K562 (cell line): Measurements from ENCODE around the gene TCF20.

ENCODE experiments used
- BCLAF1 ChIP-seq, 2 experiments: fragments of 450-650 bp in 1 of 2; IDR thresholded peaks; 2 replicates each; pipeline ENCODE4 v1.6.1; 2011 to 2017; ENCODE audit warnings: low read depth in 2 of 2, antibody characterized with exemption in 1 of 2, borderline replicate concordance in 1 of 2, low read length in 1 of 2, mild to moderate bottlenecking in 1 of 2, mixed read lengths in 1 of 2; ENCODE audit not compliant: control insufficient read depth in 1 of 2
- CTCF ChIP-seq, 3 experiments: IDR thresholded peaks in 2 of 3; conservative IDR thresholded peaks in 1 of 3; 2 replicates each; pipeline ENCODE4 v1.5.1; 2011 to 2012; ENCODE audit warnings: low read length in 3 of 3, mild to moderate bottlenecking in 3 of 3, control low read depth in 2 of 3, improper control_type of control experiment in 1 of 3, inconsistent platforms in 1 of 3, low read depth in 1 of 3, mixed read lengths in 1 of 3, moderate library complexity in 1 of 3; ENCODE audit not compliant: insufficient read depth in 2 of 3
- PATZ1 ChIP-seq: fragments of 250-450 bp; sonication (Bioruptor Pico); IDR thresholded peaks from 2 replicates; pipeline ENCODE4 v1.5.0; 2020; ENCODE audit warnings: mild to moderate bottlenecking, borderline replicate concordance
- PHF8 ChIP-seq: fragments of 200-600 bp; sonication (generic); IDR thresholded peaks from 2 replicates; pipeline ENCODE4 v1.6.1; 2012; ENCODE audit warnings: mixed run types, mild to moderate bottlenecking, inconsistent platforms, low read length, moderate library complexity, borderline replicate concordance
- RAD21 ChIP-seq, 2 experiments: fragments of 250-450 bp in 1 of 2; fragments of 450-650 bp in 1 of 2; sonication (Bioruptor Pico) in 1 of 2; formaldehyde crosslinking in 1 of 2; IDR thresholded peaks in 1 of 2; conservative IDR thresholded peaks in 1 of 2; 2 replicates each; pipeline versions ENCODE4 v1.4.0 to v1.8.0; 2020 to 2022; ENCODE audit warnings: mild to moderate bottlenecking in 2 of 2, moderate library complexity in 1 of 2

- TF ChIP-seq BCLAF1 (IDR thresholded peaks at IDR 0.05; ENCODE audit: borderline replicate concordance in 1 of 2, control insufficient read depth in 1 of 2, low read depth in 2 of 2, low read length in 1 of 2) = no peak
- no peak for TF ChIP-seq PATZ1 (CRISPR knock-in tag)
- no peak for TF ChIP-seq CTCF (IDR thresholded peaks at IDR 0.05 in 2 of 3, conservative IDR thresholded peaks at IDR 0.05 in 1 of 3; ENCODE audit: insufficient read depth in 2 of 3, low read depth in 1 of 3, low read length in 3 of 3)
- TF ChIP-seq RAD21 (CRISPR knock-in tag; conservative IDR thresholded peaks at IDR 0.05 in 1 of 2, IDR thresholded peaks at IDR 0.05 in 1 of 2) = no peak
- TF ChIP-seq PHF8 = no peak
Measured at GRCh38 chr22:42300259-42301076, 30.0 kb upstream of the TCF20 start.
